ENCODE measurements around the gene CLC. TPM values are rescaled to one million over a fixed set of nuclear protein-coding genes. Genes with fewer than 3 reads are reported as not detected.
"Not testable (repeated sequence)": the region's sequence is repeated elsewhere in the genome, so short reads cannot be mapped to it uniquely, and the experiment has no call there.

Gene CLC
- total RNA-seq, 1 donor from 2014 or later = 2.3 TPM

DNA sequence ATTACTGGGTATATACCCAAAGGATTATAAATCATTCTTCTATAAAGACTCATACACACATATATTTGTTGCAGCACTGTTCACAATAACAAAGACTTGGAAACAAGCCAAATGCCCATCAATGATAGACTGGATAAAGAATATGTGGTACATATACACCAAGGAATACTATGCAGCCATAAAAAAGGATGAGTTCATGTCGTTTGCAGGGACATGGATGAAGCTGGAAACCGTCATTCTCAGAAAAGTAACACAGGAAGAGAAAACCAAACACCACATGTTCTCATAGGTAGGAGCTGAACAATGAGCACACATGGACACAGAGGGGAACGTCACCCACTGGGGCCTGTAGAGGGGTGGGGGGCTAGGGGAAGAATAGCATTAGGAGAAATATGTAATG, 17.7 kb downstream of the CLC start:
- H3K27ac Mint-ChIP-seq; intact Hi-C loops (cut with micrococcal nuclease); H3K36me3 Mint-ChIP-seq (ENCODE audit: low read depth); H3K9me3 Mint-ChIP-seq; DNase-seq (ENCODE audit: low spot score); H3K4me3 Mint-ChIP-seq; H3K4me1 Mint-ChIP-seq (ENCODE audit: low read depth): not testable (repeated sequence)
- H3K27me3 Mint-ChIP-seq (ENCODE audit: insufficient read depth) = peaks cover 18% of the 10 kb centered on the region

DNA sequence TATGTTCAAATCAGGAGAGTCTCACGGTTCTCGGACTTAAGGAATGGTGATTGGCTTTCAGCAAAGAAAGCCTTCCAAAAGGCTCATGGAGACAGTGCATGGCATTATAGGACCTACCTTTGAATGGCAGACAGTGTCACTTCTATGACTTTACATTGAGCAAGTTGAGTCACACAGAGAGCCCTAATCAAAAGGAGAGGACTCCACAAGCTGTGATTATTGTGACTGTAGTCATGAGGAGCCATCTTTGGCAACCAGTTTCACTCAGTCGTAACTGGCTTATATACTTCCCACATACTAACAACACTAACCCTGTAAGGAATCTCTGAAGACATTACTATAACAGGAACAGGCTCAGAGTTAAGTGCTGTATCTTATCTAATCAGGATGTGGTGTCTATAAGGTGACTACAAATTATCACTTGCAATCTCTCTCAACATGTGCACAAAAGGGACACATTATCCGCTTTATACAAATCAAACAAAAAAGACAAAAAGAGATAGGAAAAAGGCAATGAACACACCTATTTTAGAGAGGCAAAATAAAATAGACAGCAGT, 27.4 kb downstream of the CLC start:
- H3K27me3 Mint-ChIP-seq (ENCODE audit: insufficient read depth) = peaks cover 6% of the 10 kb centered on the region
- H3K4me1 Mint-ChIP-seq (ENCODE audit: low read depth) = peaks cover 29% of the 10 kb centered on the region
- no peak overlapping the region for H3K4me3 Mint-ChIP-seq
- intact Hi-C loops (cut with micrococcal nuclease) = no loop called here
- no peak overlapping the region for H3K27ac Mint-ChIP-seq
- H3K36me3 Mint-ChIP-seq (ENCODE audit: low read depth) = peaks cover 9% of the 10 kb centered on the region
- DNase-seq (ENCODE audit: low spot score) = no peak
- H3K9me3 Mint-ChIP-seq = peaks cover 30% of the 10 kb centered on the region

DNA sequence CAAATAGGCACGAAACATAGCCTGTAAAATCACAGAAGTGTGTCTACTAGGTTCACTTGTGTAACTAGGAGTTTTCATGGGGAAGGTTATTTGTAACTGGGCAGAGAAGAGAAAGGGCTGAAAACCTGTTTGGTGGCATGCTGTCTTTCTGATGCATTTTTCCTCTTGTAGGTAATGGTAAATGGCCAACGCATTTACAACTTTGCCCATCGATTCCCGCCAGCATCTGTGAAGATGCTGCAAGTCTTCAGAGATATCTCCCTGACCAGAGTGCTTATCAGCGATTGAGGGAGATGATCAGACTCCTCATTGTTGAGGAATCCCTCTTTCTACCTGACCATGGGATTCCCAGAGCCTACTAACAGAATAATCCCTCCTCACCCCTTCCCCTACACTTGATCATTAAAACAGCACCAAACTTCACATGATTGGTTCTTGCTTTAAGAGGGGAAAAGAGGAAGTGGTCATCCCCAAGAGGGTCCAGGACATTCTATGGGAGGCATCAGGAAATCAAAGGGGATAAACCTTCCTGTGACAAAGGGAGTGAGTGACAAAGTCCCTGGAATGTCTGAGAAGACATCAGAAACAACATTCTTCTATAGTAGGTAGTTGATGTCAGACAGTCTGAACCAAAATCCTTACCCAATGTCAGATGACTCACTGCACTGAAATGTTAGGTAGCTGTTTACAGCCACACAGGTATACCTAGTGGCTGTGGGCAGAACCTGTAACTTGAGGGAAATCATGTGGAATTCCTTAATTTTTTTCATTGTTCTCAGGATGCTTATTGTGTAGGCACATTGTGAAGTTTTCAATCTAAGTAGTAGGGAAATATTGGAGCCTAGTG, 28.6 kb downstream of the CLC start:
- H3K9me3 Mint-ChIP-seq = peaks cover 35% of the 10 kb centered on the region
- H3K4me1 Mint-ChIP-seq (ENCODE audit: low read depth) = peaks cover 40% of the 10 kb centered on the region
- peaks cover 2% of the 10 kb centered on the region for H3K27me3 Mint-ChIP-seq (ENCODE audit: insufficient read depth)
- no peak overlapping the region for H3K27ac Mint-ChIP-seq
- H3K4me3 Mint-ChIP-seq = no peak overlapping the region
- H3K36me3 Mint-ChIP-seq (ENCODE audit: low read depth) = peaks cover 12% of the 10 kb centered on the region
- intact Hi-C loops (cut with micrococcal nuclease) = no loop called here
- DNase-seq (ENCODE audit: low spot score) = no peak

DNA sequence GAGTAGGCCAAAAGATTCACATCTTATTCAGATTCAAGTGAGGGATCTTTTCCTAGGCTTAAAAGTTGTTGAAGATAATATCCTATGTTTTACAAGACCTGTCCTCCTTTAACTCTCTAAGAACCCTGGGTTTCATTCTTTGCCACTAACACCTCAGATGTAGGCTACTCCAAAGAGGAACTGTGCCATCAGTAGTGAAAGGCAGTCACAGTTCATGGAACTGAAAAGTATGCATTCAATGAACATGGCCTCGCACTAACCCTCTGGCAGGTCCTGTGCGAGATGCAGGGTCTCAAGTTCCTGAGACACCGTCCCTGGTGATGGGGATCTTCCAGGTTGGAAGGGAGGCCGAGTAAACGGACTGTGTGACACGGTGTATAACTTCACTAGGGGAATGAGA, 29.2 kb downstream of the CLC start:
- DNase-seq (ENCODE audit: low spot score) = no peak
- intact Hi-C loops (cut with micrococcal nuclease) = no loop called here
- H3K27ac Mint-ChIP-seq = no peak overlapping the region
- peaks cover 35% of the 10 kb centered on the region for H3K9me3 Mint-ChIP-seq
- H3K36me3 Mint-ChIP-seq (ENCODE audit: low read depth) = peaks cover 12% of the 10 kb centered on the region
- no peak overlapping the region for H3K4me3 Mint-ChIP-seq
- peaks cover 43% of the 10 kb centered on the region for H3K4me1 Mint-ChIP-seq (ENCODE audit: low read depth)
- H3K27me3 Mint-ChIP-seq (ENCODE audit: insufficient read depth) = peaks cover 1% of the 10 kb centered on the region

DNA sequence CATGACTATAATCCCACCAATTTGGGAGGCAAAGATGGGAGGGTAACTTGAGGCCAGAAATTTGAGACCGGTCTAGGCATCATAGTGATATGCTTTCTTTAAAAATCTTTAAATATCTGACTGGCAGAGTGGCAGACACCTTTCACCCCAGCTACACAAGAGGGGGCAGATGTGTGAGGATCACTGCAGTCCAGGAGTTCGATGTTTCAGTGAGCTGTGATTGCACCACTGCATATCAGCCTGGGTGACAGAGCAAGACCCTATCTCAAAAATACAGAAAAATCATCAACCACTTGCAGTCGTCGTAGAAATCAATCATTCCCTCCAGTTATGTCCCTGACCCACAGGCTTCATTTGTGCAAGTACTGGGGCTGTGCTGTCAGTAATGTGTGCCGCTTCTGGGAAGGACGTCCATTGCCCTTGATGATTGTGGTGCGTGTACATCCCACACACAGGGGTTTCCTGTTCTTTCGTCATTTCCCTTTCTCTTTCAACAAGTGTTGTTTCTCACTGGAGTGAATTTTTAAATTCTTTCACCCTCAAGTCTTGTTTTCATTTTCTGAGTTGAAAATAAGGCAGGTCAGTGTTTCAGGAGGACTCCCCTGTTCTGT, 32.1 kb downstream of the CLC start:
- peaks cover 42% of the 10 kb centered on the region for H3K4me1 Mint-ChIP-seq (ENCODE audit: low read depth)

DNA sequence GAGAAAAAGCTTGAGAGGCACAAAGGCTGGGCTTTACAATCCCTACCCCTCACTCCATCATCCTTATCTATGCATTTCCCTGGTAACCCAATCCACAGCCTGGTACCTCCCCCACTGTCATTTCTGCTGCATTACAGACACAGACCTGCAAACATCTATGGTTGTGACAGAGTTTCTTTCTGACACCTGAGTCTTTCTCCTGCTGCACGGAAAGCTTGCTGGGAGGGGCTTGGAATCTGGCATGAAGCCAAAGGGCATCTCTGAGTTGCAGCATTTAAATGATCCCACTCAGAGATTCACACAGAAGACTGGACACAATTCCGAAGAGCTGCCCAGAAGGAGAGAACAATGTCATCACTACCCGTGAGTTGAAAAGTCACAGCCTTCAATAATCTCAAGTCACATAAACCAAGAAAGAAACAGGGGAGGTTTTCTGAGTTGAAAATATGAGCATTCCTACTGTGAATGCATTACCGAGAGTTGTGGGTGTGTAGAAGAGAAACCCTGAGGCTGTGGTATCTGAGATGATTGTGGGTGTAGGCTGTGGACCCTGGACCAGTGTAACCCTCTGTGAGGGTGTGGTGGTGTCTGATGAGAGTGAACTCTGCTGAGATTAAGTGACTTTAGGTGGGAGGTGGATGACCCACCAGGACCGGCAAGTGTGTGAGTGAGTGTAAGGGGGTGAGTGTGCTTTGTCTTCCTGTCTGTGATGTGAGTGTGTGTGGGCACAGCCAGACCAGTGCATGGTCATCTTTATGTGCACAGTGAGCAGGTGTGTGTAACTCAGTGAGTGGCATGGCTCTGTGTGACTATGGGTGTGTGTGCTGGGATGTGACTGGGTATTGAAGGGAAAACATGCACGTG, 33.4 kb downstream of the CLC start, which contains the start of gene LGALS14:
Gene LGALS14 (plus strand): TSS at position 301 of the 864 bp plus-strand sequence. CDS start 48 bp downstream, at position 349.
- peaks cover 14% of the 10 kb centered on the region for H3K36me3 Mint-ChIP-seq (ENCODE audit: low read depth)
- intact Hi-C loops (cut with micrococcal nuclease) = loop anchor here (1.0 kb wide), 2 partner anchors 25 to 36 kb away; no protein-coding TSS in a partner anchor
- DNase-seq (ENCODE audit: low spot score) = no peak
- H3K4me1 Mint-ChIP-seq (ENCODE audit: low read depth) = peaks cover 34% of the 10 kb centered on the region
- H3K27me3 Mint-ChIP-seq (ENCODE audit: insufficient read depth) = no peaks in the 10 kb centered on the region
- peak within 1 kb of the TSS; percentile 53 for H3K4me3 Mint-ChIP-seq
- peaks cover 26% of the 10 kb centered on the region for H3K9me3 Mint-ChIP-seq
- H3K27ac Mint-ChIP-seq = peak within 1 kb of the TSS; percentile 88

More for the DNA sequence above, 32.1 kb downstream of the CLC start:
- intact Hi-C loops (cut with micrococcal nuclease) = no loop called here
- Mint-ChIP-seq H3K27me3 (ENCODE audit: insufficient read depth) (no peaks in the 10 kb centered on the region), H3K27ac (peak overlapping the region; percentile 88), H3K36me3 (ENCODE audit: low read depth) (peaks cover 14% of the 10 kb centered on the region), H3K9me3 (peaks cover 31% of the 10 kb centered on the region), H3K4me3 (no peak overlapping the region)
- peak; percentile 2 for DNase-seq (ENCODE audit: low spot score)

DNA sequence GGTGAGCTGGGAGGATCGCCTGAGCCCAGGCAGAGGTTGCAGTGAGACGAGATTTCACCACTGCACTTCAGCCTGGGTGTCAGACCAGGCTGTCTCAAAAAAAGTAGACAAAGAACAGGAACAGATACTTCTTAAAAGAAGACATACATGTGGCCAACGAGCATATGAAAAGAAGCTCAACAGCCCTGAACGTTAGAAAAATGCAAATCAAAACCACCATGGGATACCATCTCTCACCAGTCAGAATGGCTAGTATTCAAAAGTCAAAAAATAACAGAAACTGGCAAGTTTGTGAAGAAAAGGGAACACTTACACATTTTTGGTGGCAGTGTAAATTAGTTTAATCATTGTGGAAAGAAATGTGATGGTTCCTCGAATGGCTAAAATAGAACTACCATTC, 36.5 kb downstream of the CLC start:
- peaks cover 15% of the 10 kb centered on the region for H3K9me3 Mint-ChIP-seq
- intact Hi-C loops (cut with micrococcal nuclease) = no loop called here

DNA sequence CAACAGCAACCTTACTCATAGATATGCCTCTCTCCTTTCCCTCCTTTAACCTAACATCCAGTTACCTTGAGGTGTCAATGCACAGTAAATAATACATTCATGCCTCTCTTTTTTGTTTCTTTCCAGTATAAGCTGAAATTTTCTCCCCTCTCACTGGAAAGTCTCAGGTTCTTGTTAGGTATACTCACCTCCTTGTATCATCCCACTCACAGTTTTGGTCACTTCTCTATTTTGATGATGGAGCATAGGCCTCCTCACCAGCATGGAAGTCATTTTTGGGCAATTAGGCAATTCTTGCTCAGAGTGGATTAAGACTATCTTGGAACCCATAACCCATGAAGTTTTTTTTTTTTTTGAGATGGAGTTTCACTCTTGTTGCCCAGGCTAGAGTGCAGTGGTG, 39.3 kb downstream of the CLC start:
- intact Hi-C loops (cut with micrococcal nuclease) = no loop called here

More for the DNA sequence above, 36.5 kb downstream of the CLC start:
- H3K27me3 Mint-ChIP-seq (ENCODE audit: insufficient read depth) = peaks cover 7% of the 10 kb centered on the region
- H3K4me3 Mint-ChIP-seq = no peak overlapping the region
- H3K4me1 Mint-ChIP-seq (ENCODE audit: low read depth) = peaks cover 28% of the 10 kb centered on the region
- H3K27ac Mint-ChIP-seq = no peak overlapping the region
- DNase-seq (ENCODE audit: low spot score) = no peak
- H3K36me3 Mint-ChIP-seq (ENCODE audit: low read depth) = peaks cover 10% of the 10 kb centered on the region

DNA sequence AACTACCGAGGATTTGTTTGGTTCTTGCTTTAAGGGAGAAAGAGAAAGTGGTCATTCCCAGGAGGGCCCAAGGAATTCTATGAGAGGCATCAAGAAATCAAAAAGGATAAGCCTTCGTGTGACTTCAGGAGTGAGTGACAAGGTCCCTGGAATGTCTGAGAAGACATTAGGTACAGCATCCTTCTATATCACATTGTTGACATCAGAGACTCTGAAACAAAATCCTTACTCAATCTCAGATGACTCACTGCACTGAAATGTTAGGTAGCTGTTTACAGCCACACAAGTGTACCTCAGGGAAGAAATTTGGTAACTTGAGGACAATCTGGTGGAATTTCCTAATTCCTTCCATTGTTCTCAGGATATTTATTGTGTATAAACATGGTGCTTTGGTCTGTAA, 41.4 kb downstream of the CLC start:
- intact Hi-C loops (cut with micrococcal nuclease) = no loop called here
- H3K9me3 Mint-ChIP-seq = no peaks in the 10 kb centered on the region
- peaks cover 7% of the 10 kb centered on the region for H3K27me3 Mint-ChIP-seq (ENCODE audit: insufficient read depth)
- peaks cover 9% of the 10 kb centered on the region for H3K4me1 Mint-ChIP-seq (ENCODE audit: low read depth)
- no peak overlapping the region for H3K27ac Mint-ChIP-seq
- no peak overlapping the region for H3K4me3 Mint-ChIP-seq
- DNase-seq (ENCODE audit: low spot score) = no peak
- peaks cover 3% of the 10 kb centered on the region for H3K36me3 Mint-ChIP-seq (ENCODE audit: low read depth)

More for the DNA sequence above, 39.3 kb downstream of the CLC start:
- DNase-seq (ENCODE audit: low spot score) = no peak
- no peak overlapping the region for H3K4me3 Mint-ChIP-seq
- H3K36me3 Mint-ChIP-seq (ENCODE audit: low read depth) = peaks cover 6% of the 10 kb centered on the region
- H3K27me3 Mint-ChIP-seq (ENCODE audit: insufficient read depth) = peaks cover 7% of the 10 kb centered on the region
- peaks cover 5% of the 10 kb centered on the region for H3K4me1 Mint-ChIP-seq (ENCODE audit: low read depth)
- no peak overlapping the region for H3K27ac Mint-ChIP-seq
- no peaks in the 10 kb centered on the region for H3K9me3 Mint-ChIP-seq

DNA sequence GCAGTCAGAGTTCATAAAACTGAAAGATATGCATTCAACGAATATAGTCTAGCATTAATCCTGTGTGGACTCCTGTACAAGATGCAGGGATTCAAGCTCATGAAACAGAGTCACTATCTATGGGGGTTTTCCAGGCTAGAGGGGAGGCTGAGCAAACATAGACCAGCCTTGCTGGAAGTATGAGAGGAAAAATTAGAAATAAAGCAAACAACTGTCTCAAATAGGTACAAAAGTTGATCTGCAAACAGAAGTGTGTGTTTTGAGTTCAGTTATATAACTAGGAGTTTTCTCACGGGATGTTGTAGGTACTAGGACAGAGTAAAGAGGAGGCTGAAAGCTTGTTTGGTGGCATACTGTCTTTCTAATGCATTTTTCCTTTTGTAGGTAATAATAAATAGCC, 42.1 kb downstream of the CLC start:
- DNase-seq (ENCODE audit: low spot score) = no peak
- Mint-ChIP-seq H3K4me1 (ENCODE audit: low read depth) (peaks cover 9% of the 10 kb centered on the region), H3K27ac (no peak overlapping the region), H3K9me3 (no peaks in the 10 kb centered on the region), H3K36me3 (ENCODE audit: low read depth) (peaks cover 3% of the 10 kb centered on the region), H3K4me3 (no peak overlapping the region), H3K27me3 (ENCODE audit: insufficient read depth) (peaks cover 7% of the 10 kb centered on the region)
- intact Hi-C loops (cut with micrococcal nuclease) = no loop called here

DNA sequence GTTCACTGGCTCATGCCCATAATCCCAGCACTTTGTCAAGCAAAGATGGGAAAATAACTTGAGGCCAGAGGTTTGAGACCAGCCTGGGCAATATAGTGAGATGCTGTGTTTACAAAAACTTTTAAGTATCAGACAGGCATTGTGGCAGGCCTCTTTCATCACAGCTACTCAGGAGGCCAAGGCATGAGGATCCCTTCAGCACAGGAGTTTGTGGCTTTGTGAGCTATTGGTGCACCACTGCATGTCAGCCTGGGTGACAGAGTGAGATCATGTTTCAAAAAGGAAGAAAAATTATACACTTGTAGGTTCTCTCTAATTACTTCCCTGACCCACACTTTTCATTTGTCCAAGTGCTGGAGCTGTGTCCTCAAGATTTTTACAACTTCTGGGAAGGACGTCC, 45.0 kb downstream of the CLC start:
- Mint-ChIP-seq H3K9me3 (no peaks in the 10 kb centered on the region), H3K36me3 (ENCODE audit: low read depth) (no peaks in the 10 kb centered on the region), H3K4me1 (ENCODE audit: low read depth) (peaks cover 4% of the 10 kb centered on the region), H3K27ac (no peak overlapping the region), H3K27me3 (ENCODE audit: insufficient read depth) (peaks cover 6% of the 10 kb centered on the region), H3K4me3 (no peak overlapping the region)
- intact Hi-C loops (cut with micrococcal nuclease) = no loop called here
- DNase-seq (ENCODE audit: low spot score) = no peak

DNA sequence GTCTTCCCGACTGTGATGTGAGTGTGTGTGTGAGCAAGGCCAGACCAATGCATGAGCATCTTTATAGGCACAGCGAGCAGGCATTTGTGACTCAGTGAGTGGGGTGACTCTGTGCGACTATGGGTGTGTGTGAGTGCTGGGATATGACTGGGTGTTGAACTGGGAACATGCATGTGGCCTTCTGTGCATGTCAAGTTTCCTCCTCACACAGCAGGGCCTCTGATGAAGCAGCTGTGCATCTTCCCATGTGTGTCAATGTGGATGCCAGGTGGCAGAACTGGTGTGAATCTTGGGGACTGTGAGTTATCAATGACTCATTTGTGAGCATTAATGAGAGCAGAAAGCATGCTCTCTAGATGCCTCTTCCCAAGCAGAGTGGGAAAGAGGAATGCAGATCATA, 45.7 kb downstream of the CLC start:
- Mint-ChIP-seq H3K36me3 (ENCODE audit: low read depth) (no peaks in the 10 kb centered on the region), H3K27me3 (ENCODE audit: insufficient read depth) (peaks cover 4% of the 10 kb centered on the region), H3K9me3 (no peaks in the 10 kb centered on the region), H3K4me3 (no peak overlapping the region), H3K27ac (no peak overlapping the region), H3K4me1 (ENCODE audit: low read depth) (peaks cover 4% of the 10 kb centered on the region)
- DNase-seq (ENCODE audit: low spot score) = no peak
- intact Hi-C loops (cut with micrococcal nuclease) = no loop called here
